GM18873 (cell line): ENCODE data around the gene LINC00237.

Experiments
- ATAC-seq: cut with Tn5 transposase; IDR thresholded peaks from one replicate; pipeline ENCODE4 v1.9.1; 2021; ENCODE audit warnings: mild to moderate bottlenecking, moderate library complexity, moderate number of reproducible peaks; ENCODE audit not compliant: unreplicated experiment, low FRiP score

Gene LINC00237

DNA sequence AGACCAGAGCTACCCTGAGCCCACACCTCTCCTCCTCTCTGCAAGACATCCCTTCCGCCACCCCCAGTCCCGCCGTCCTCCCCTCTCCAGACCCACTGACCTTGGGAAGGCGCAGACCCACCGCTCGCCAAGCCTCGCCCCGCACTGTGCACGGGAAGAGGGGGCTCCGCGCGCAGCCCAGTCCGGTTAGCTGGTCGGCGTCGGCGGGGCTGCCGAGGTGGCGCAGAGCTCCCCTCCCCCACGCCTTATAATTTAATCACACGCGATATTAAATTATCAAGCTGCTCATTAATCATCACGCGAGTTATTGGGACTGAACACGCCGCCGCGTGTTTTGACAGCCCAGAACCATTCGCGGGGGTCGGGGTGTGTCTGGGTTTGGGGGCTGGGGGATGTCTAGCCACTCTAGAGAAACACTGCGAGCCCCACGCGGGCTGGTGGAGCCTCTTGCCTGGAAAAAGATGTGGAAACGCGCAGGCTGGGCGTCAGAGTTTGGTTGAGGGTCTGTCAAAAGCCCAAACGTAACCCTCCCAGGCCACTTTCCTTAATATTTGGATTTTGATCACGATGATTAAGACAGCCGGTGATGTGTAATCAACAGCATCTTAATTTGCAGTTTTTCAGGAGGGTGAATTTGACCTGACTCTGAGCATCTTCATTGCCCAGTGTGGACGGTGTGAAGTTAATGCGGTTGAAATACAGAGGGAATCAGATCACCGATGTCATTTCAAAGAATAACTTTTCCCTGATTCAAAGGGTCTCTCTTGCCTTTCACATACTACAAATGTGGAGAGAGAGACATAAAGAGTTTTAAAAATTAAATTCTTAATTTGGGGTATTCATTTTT, at the start of gene LINC00237:
LINC00237 (minus strand) TSS at position 188 of the 847 bp plus-strand sequence.
- no peak for ATAC-seq

DNA sequence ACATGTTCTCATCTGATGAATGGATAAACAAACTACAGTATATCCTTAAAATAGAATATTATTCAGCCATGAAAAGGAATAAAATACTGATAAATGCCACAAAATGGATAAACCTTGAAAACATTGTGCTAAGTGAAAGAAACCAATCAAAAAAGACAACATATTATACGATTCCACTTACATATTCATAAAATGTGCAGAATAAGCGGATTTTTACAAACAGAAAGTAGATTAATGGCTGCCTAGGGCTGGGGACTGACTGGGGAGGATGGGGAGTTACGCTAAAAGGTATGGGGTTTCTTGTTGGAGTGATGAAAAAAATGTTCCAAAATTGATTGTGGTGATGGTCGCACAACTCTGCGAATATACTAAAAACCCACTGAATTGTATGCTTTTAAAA, 49.1 kb upstream of the LINC00237 start:
- ATAC-seq: no peak

DNA sequence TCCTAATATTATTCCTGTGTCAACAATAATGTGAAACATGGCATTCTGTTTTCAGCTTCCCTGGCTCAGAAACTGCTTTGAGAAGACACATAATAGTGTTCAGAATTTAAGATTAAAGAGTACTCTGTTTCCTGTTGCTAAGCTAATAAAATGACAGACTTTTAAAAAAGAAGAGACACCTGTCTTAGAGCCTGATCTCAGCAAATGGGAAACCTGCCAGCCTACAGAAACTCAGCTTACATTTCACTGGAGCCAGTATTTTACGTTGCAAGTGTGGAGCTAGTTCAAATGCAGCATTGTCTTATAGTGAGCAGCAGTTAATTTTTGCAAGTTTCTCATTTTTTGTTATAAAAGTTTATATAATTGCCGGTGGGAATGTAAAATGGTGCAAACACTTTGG, 48.5 kb upstream of the LINC00237 start:
- no peak for ATAC-seq

DNA sequence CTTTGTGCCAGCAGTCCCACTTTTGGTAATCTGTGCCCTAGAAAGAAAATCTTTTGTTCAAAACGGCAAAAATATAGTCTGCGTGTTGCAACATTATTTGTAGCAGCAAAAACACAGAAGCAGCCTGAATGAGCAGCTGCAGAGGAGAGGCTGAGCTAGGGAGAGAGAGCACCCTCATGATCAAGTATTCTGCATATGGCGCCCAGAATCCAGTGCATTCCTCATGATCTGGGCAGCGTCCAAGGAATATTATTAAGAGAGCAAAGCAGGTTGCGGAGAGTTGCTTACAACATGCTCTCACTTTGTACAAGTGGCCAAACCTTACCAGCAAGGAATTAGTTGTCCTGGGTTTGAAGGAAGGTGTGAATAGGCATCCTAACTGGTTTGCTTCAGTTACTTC, 45.6 kb upstream of the LINC00237 start:
- ATAC-seq: no peak

DNA sequence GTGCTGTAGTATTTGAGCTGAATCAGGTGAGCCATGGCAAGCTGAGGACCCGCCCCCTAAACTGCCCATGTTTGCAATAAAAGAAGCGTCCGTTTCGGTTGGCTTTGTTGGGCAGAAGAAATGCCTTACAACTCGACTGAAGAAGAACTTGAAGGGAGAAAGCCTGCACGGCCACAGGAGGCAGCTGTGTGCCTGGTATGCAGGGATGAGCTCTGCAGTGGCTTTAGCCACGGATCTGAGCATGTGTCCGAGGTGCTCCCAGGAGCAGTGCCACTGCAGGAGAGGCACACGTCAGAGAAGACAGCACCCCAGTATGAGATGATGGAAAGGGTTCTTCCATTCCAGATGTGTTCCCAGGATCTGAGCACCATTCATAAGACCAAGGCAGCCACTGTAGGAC, 43.2 kb upstream of the LINC00237 start:
- ATAC-seq: no peak

DNA sequence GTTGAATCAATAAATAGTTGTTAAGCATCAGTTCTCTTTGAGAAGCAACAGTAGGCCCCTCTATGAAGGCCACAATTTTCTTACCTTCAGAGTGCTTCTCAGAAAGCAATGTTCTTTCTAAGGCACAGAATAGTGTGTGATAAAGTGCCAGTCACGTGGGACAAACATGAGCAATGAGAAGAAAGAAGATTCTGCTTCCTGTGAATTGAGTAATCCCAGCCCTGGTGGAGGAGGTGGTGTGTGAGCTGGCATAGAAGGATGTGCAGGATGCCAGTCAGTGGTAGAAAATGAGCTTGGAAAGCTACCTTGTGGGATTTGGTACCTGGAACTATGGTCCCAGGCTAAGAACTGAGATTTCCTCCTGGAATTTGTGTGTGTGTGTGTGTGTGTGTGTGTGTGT, 41.4 kb upstream of the LINC00237 start:
- no peak for ATAC-seq

DNA sequence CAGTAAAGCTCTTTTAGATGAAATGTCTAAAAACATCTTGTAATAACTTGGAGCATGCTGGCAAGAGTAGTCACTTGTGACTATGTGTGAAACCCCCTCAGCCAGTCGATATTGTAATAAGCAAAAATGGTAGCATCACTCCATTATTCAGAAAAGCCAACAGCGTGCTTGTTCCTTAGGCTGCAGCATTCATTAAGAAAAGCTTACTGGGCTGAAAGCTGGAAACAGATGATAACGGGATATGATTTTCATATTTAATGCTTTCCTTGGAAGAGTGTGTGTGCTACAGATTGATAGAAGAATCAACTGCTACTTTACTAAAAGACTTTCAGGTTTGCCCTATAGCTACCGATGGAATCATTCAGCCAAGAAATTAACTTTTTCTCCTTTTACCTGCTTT, 40.1 kb upstream of the LINC00237 start:
- ATAC-seq: no peak

DNA sequence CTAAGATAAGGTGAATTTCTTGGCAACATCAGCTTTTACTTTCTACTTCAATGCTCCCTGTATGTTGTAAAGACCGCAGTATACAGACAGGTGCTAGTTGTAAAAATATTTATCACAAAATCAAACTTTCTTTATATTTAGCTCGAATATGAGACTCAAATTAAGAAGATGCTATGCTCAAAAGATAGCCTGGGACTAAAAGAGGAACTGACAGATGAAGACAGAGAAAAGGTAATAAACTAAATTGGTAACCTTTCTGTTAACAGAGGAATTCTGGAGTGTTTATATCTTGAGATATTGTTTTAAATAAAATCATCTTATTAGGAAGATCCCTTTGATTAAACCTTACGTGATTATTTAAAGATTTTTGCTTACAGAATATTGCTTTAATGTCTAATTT, 39.3 kb upstream of the LINC00237 start:
- no peak for ATAC-seq

DNA sequence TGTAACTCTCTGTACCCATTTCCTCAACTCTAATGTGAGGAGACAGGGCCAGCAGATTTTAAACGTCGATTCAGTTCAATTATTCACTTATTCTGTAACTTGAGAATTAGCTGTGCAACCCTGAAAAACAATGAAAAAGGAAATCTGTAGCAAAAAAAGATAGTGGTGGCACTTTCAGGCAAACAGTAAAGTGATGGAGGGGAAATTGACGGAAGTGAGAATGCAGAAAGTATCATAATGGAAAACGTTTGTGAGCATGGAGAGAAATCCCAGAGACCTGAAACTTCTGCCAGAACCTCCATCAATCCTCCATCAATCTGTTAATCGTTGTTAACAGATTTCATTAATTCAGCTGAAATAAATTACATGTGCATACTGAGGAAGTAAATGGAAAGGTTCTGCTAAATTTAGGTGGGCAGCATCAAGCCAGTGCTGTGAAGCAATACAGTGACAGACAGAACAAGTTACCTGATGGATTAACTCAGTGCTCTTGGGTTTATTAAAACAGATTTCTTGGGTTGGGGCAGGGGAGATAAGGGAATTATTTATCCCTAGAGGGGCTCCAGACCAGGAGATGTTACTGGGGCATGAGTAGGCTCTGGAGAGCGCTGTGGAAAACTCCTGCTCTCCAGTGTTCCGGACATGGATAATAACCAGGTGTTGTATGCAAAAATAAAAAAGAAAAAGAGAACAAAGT, 37.2 kb upstream of the LINC00237 start:
- no peak for ATAC-seq

DNA sequence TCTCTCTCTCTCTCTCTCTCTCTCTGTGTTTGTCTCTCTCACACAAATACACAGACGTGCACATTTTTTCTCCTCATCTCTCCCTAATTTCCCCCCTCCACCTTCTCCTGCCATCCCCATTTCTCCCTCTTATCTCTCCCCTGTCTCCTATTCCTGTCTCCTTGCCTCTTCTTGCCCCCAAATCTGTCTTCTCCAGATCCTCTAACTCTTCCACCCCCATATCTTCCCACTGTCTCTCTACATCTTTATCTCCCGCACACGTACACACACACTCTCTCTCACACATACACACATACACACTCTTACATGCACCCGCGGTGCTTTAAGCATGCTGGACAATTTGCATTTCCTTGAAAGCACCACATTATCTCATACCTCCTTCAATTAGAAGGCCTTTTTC, 35.7 kb upstream of the LINC00237 start:
- no peak for ATAC-seq

DNA sequence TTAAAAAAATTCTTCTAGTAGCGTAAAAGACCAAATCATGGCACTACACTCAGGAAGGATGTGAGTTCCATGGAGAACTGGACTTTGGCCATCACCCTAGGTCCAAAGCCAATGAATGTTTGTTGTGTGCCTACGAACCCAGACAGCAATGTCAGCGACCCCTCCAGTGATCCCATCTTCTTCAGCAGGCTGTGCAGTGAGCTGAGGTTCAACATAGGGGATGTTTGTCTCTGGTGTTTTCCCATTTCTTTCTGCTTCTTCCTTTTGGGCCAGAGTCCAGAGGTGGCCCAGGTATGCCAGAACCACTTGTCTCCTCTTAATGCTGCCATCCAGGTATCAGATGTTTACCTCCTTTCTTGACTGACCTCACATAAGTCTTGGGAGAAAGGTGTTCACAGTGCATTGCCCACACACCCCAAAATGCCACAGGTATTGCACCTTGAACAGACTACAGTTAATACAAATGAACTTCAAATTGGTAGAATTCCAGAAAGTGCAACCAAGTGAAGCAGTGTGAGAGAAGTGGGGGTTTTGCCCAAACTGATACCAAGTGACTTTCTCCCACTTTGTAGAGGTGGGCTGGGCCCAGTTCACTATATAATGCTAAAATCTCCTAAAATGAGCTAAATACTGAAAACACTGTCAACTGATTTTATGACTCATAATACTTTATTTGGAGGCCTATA, 33.9 kb upstream of the LINC00237 start:
- ATAC-seq: no peak

DNA sequence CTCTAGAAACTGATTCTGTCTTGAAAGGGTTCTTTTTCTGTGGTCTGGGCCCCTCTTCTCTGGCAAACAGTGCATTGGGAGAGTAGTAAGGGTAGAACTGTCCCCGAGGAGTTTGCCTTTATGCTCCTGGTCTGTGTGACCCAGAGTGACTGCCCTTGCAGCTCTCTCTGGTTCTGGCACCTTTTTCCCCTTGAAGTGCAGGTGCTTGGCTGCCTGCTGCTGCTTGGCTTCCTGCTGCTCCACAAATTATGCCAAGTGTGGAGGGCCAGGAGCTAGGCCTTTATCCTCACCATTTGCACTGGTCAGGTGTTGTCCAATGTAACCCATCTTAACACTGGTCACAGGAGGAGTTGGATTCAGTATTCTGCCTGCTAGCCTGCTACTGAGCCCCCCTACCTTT, 30.9 kb upstream of the LINC00237 start:
- ATAC-seq: no peak

DNA sequence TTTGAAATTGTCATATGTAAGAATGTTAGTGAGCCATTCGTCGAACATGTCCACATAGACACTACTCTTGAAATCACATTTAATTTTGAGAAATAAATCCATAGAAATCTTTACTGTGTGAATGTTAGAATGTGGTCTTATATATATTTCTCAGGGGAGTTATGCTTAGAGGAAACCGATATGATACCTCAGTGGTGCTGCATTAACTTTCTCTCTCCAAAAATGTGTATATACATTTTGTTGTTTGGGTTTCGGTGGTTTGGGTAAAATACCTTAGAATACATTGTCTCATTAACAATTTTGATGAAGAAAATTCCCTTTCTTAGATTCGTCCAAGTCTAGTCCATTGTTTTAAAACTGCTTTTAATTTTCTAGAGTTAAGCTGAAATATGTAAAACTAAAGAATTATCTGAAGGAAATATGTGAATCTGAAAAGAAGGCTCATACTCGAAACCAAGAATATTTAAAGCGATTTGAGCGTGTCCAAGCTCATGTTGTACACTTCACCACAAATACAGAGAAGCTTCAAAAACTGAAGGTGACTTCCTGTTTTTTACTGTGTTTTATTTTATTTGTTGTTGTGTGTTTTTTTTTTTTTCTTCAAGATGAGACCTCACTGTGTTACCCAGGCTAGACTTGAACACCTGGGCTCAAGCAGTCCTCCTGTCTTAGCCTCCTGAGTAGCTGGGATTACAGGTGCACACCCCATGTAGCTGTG, 30.0 kb upstream of the LINC00237 start:
- no peak for ATAC-seq

DNA sequence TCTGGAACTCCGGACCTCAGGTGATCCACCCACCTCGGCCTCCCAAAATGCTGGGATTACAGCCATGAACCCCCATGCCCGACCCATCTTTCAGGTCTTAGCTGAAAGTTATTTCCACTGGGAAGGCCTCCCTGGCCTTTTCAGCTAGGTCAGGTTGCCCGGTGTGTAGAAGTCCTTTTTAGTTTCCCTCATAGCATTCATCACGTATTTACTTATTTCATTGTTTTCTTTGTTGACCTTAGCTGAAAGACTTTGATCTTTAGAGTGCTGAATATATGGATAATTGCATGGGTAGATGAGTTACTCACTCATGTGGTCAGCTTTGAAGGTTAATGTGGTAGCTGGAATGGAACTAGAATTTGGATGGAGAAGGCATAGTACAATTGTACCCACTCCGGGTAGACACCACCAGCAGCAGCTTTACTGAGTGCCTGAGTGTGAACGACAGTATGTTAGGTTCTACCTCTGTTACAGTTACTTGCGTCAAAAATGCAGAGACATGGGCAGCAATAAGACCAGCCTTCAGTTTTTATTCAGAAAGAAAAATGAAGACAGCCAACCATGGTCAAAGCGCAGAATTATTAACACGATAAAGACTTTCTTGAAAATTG, 28.8 kb upstream of the LINC00237 start:
- ATAC-seq: no peak

DNA sequence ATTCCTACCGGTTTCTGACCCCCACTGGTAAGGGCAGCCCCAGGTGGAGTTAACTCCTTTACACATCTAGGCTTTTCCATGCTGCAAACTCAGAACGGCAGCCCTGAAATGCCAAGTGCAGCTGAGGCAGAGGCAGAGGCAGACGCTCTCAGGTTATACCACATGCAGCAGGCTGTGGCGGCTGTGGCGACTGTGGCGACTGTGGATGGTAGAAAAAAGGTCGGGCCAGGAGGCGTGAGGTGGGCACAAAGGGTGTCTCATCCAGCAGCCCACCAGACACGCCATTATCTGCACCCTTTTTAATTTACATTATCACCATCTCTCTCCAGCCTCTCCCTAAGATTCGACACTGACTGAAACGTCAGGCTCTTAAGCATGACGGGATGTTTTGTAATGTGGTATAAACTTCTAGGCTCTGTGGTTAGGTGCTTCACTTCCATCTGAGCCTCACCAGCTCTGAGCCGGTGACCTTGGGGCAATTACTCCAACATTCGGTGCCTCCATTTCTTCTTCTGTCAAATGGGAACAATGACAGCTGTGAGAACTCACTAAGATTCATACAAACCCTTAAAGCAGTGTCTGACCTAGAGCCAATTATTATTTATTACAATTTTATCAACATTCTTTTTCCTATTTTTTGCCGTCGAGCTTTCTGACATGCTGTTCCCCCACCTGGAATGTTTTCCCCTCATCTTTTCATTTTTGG, 27.9 kb upstream of the LINC00237 start:
- no peak for ATAC-seq

DNA sequence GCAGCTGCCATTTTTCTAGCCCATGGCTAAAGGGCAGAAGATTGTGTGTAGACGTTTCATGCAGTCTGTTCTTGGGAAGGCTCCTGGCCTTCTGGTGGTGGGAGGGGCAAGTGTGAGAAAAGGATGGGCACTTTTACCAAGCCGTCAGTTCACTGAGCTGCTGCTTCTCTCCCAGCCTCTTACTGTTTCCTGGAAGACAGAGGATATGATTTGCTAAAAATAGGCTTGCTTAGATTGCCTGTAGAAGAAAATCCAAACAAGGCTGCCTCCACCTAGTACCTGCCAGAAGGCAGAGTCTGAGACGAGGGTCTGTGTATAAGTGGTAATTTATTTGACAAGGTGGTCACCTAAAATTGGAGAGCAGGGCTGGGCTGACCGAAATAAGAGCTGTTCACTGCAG, 27.2 kb upstream of the LINC00237 start:
- no peak for ATAC-seq

DNA sequence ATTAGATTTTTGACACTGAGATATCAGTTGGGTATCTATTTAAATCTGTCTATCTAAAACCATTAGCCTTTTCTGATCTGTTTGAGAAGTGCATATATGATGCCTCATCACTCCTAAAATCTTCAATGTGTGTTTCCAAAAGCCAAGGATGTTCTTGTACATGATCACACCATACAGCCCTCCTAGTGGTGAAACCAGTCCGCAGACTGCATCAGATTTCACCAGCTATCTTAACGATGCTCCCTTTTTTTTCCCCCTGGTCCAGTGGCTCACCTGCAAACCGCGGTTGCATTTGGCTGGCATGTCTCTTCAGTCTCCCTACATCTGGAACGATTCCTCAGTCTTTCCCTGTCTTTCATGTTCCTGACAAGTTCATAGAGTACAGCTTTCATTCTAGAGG, 23.7 kb upstream of the LINC00237 start:
- ATAC-seq: no peak

DNA sequence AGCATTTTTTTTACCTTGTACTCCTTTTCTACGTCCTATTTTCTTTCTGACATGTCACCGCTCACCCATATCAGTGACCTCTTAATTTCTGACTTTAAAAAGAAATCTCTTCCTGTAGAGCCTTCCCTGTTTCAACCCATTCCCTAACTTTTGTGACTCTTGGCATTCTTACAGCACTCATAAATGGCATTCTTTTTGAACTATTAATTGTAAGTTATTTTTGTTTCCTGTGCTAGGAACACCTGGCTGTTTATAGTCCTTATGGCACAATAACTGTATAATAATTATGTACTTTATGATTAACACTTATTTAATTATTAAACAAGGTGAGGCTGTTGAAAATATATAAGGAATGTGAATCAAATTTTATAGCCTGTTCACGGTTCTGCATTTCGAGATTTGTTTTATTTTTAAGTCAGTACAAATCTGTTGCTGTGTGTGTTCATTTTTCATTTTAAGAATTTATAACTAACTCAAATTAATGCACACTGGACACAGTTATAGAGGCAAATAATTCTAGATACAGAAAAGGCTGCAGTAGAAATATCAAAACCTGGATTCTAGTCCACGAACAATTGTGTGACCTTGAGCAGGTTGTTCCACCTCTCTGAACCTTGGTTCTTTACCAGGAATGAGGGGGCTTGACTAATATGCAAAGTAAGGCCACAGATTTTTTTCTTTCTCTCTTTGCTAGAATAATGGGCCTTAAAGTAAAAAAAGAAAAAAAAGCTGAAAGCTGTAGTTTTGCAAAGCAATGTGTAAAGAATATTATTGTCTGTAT, 21.2 kb upstream of the LINC00237 start:
- no peak for ATAC-seq

DNA sequence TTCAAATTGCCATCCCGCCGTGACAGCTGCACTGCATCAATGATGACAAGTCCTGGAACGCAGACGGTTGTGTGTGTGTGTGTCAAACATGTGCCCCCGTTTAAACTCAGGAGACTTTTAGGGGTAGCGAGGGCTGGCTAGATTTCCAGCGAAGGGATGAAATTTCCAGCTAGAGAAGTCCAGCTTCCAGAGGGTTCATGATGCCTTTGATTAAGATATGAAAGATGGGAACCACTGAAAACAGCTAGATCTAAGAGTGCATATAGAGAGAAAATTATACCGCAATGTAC, 20.4 kb upstream of the LINC00237 start:
- ATAC-seq: no peak
